WTC11 (cell line): ENCODE results near the gene PAAF1. TPM values are rescaled to one million over a fixed set of nuclear protein-coding genes. Genes with fewer than 3 reads are reported as not detected.
A peak's percentile ranks its signal among the peaks of the same experiment; 100 is the strongest.

Experiments
- ATAC-seq: fragments of 200-7000 bp; cut with Tn5 transposase; 2 replicates; pipeline ENCODE4 v1.10.0; 2021; ENCODE audit warnings: mild to moderate bottlenecking, moderate library complexity
- Bru-seq: library from RNA; stranded (reverse); fragments of 400-500 nt; gene quantifications from one replicate; lab custom pipeline; 2021; lab: Mats Ljungman, UMichigan
- CTCF ChIA-PET: fragments of 300-600 bp; sonication (Branson Sonifier 250); formaldehyde crosslinking; loops from one replicate; lab custom pipeline; 2021; ENCODE audit warnings: antibody characterized with exemption; lab: Charles Lee
- POLR2A ChIA-PET: fragments of 350-600 bp; sonication (Branson Sonifier 250); formaldehyde crosslinking; loops from one replicate; lab custom pipeline; 2021; ENCODE audit warnings: antibody characterized with exemption; lab: Charles Lee
- DNase-seq: peaks from one replicate; pipeline ENCODE4 v3.0.0; 2021; ENCODE audit warnings: low spot score
- H3K27ac Mint-ChIP-seq: 2 replicates; pipeline ENCODE4 v1.8.0; 2021; ENCODE audit warnings: mixed read lengths
- H3K27me3 Mint-ChIP-seq: 2 replicates; pipeline ENCODE4 v1.8.0; 2021; ENCODE audit warnings: low read depth, mild to moderate bottlenecking, moderate library complexity, mixed read lengths
- H3K36me3 Mint-ChIP-seq: 2 replicates; pipeline ENCODE4 v1.8.0; 2021; ENCODE audit warnings: mixed read lengths
- H3K4me1 Mint-ChIP-seq: 2 replicates; pipeline ENCODE4 v1.8.0; 2022; ENCODE audit warnings: mixed read lengths
- H3K4me3 Mint-ChIP-seq: 2 replicates; pipeline ENCODE4 v1.8.0; 2021; ENCODE audit warnings: mild to moderate bottlenecking, moderate library complexity, mixed read lengths
- H3K9me3 Mint-ChIP-seq: 2 replicates; pipeline ENCODE4 v1.8.0; 2021; ENCODE audit warnings: mixed read lengths
- AR ChIP-seq: fragments of 250-450 bp; sonication (Bioruptor Pico); IDR thresholded peaks from 2 replicates; pipeline ENCODE4 v1.9.0; 2021; ENCODE audit warnings: mild to moderate bottlenecking
- ATF1 ChIP-seq: sonication (generic); formaldehyde crosslinking; IDR thresholded peaks from 2 replicates; pipeline ENCODE4 v1.8.1; 2023; ENCODE audit warnings: mild to moderate bottlenecking, moderate library complexity, missing genetic modification reagents
- ETV6 ChIP-seq: sonication (generic); formaldehyde crosslinking; IDR thresholded peaks from 2 replicates; pipeline ENCODE4 v1.8.1; 2022; ENCODE audit warnings: mild to moderate bottlenecking, missing genetic modification reagents
- FOXJ3 ChIP-seq: sonication (generic); formaldehyde crosslinking; IDR thresholded peaks from 2 replicates; pipeline ENCODE4 v1.9.0; 2021; ENCODE audit warnings: missing genetic modification reagents, mild to moderate bottlenecking, borderline replicate concordance
- FOXK1 ChIP-seq: sonication (generic); formaldehyde crosslinking; IDR thresholded peaks from 2 replicates; pipeline ENCODE4 v1.8.0; 2022; ENCODE audit warnings: mild to moderate bottlenecking, moderate library complexity, missing genetic modification reagents
- GABPB1 ChIP-seq: sonication (generic); formaldehyde crosslinking; IDR thresholded peaks from 2 replicates; pipeline ENCODE4 v1.8.1; 2023; ENCODE audit warnings: mild to moderate bottlenecking, missing genetic modification reagents
- GTF2I ChIP-seq: fragments of 250-450 bp; sonication (Bioruptor Pico); conservative IDR thresholded peaks from 2 replicates; pipeline ENCODE4 v1.4.0; 2021; ENCODE audit warnings: mild to moderate bottlenecking
- SP1 ChIP-seq: sonication (generic); formaldehyde crosslinking; conservative IDR thresholded peaks from 2 replicates; pipeline ENCODE4 v1.8.1; 2022; ENCODE audit warnings: missing genetic modification reagents
- TEAD1 ChIP-seq: sonication (generic); formaldehyde crosslinking; IDR thresholded peaks from 2 replicates; pipeline ENCODE4 v1.8.0; 2022; ENCODE audit warnings: mild to moderate bottlenecking, missing genetic modification reagents
- ZBTB43 ChIP-seq: sonication (generic); formaldehyde crosslinking; IDR thresholded peaks from 2 replicates; pipeline ENCODE4 v1.8.1; 2023; ENCODE audit warnings: mild to moderate bottlenecking, missing genetic modification reagents
- ZNF396 ChIP-seq: fragments of 250-450 bp; sonication (Bioruptor Pico); IDR thresholded peaks from 2 replicates; pipeline ENCODE4 v1.8.0; 2021; ENCODE audit warnings: mild to moderate bottlenecking, moderate library complexity, borderline replicate concordance
- ZNF416 ChIP-seq: fragments of 250-450 bp; sonication (Bioruptor Pico); IDR thresholded peaks from 2 replicates; pipeline ENCODE4 v1.9.0; 2021; ENCODE audit warnings: mild to moderate bottlenecking, inconsistent platforms
- ZSCAN18 ChIP-seq: fragments of 250-450 bp; sonication (Bioruptor Pico); IDR thresholded peaks from 2 replicates; pipeline ENCODE4 v2.1.2; 2022; ENCODE audit warnings: mild to moderate bottlenecking, moderate library complexity
- long read RNA-seq, 3 experiments: library from RNA in 1 of 3; library from capped mRNA in 1 of 3; library from polyadenylated mRNA in 1 of 3; unstranded in 2 of 3; stranded (forward) in 1 of 3; transcript quantifications; one replicate each; pipeline ENCODE4 v2.0.0, GENCODE V29; 2021
- total RNA-seq: library from RNA; stranded (reverse); gene quantifications from 3 replicates; pipeline ENCODE4 v1.2.3, GENCODE V29; 2021
- TF ChIP-seq, protein P1 (sequence below): fragments of 250-450 bp; sonication (Bioruptor Pico); conservative IDR thresholded peaks from 2 replicates; pipeline ENCODE4 v1.9.0; 2021; ENCODE audit warnings: mild to moderate bottlenecking
- TF ChIP-seq, protein P2 (sequence below): sonication (generic); formaldehyde crosslinking; IDR thresholded peaks from 2 replicates; pipeline ENCODE4 v1.8.1; 2023; ENCODE audit warnings: mild to moderate bottlenecking, missing genetic modification reagents, borderline replicate concordance
- TF ChIP-seq, protein P3 (sequence below): sonication (generic); formaldehyde crosslinking; IDR thresholded peaks from 2 replicates; pipeline ENCODE4 v1.8.0; 2022; ENCODE audit warnings: mild to moderate bottlenecking, missing genetic modification reagents
- TF ChIP-seq, protein P4 (sequence below): sonication (generic); formaldehyde crosslinking; IDR thresholded peaks from 2 replicates; pipeline ENCODE4 v1.8.0; 2023; ENCODE audit warnings: missing genetic modification reagents

Gene PAAF1
- total RNA-seq (27.7 to 35.0 TPM (median 33.5 TPM) in 3 replicates), Bru-seq, nascent RNA (percentile 67 among the genes with signal in this experiment)
- long read RNA-seq, experiment 1, full-length matches to known transcripts, result 185 of 255 reads
- long read RNA-seq, experiment 1, partial matches to known transcripts, result 4 of 255 reads
- long read RNA-seq, experiment 1, other reads (novel, unspliced or antisense), result 66 of 255 reads
- long read RNA-seq, experiment 2, partial matches to known transcripts, result 12 of 48 reads
- long read RNA-seq, experiment 2, other reads (novel, unspliced or antisense), result 36 of 48 reads
- long read RNA-seq, experiment 3, full-length matches to known transcripts, result 91 of 113 reads
- long read RNA-seq, experiment 3, partial matches to known transcripts, result 1 of 113 reads
- long read RNA-seq, experiment 3, other reads (novel, unspliced or antisense), result 21 of 113 reads

GRCh38 chr11:73876424-73877310 is at the start of gene PAAF1, which contains the start of gene COA4:
Gene PAAF1 (plus strand): TSS chr11:73876999. CDS start chr11:73877022, 23 bp downstream.
Gene COA4 (minus strand): TSS chr11:73876846. CDS start chr11:73873378, 3,468 bp downstream.
- H3K27me3 Mint-ChIP-seq, result no peaks in the 10 kb centered on the region
- POLR2A ChIA-PET, result interaction anchor here (0.6 to 0.7 kb wide), 3 partner anchors 41 to 453 kb away, joined by 3 to 4 read pairs (median 3); no protein-coding TSS in a partner anchor
- H3K36me3 Mint-ChIP-seq, result peaks cover 30% of the 10 kb centered on the region
- peak; percentile 95 for DNase-seq
- peaks cover 18% of the 10 kb centered on the region for H3K4me1 Mint-ChIP-seq
- peak within 1 kb of the TSS; percentile 98 for H3K27ac Mint-ChIP-seq
- ATAC-seq, result peak; percentile 95
- no peaks in the 10 kb centered on the region for H3K9me3 Mint-ChIP-seq
- H3K4me3 Mint-ChIP-seq, result peak within 1 kb of the TSS; percentile 95
- CTCF ChIA-PET, result interaction anchor here (0.7 to 1.0 kb wide), 2 partner anchors 97 to 251 kb away, joined by 3 to 4 read pairs; no protein-coding TSS in a partner anchor
- TF ChIP-seq AR (CRISPR knock-in tag) (no peak), ZBTB43 (CRISPR knock-in tag) (no peak), ATF1 (CRISPR knock-in tag) (no peak), ZNF416 (CRISPR knock-in tag) (no peak), GABPB1 (CRISPR knock-in tag) (no peak), ZSCAN18 (CRISPR knock-in tag) (no peak), GTF2I (CRISPR knock-in tag) (no peak), TEAD1 (CRISPR knock-in tag) (peak; percentile 66; the same call in 1 of the 2 replicates), FOXK1 (CRISPR knock-in tag) (peak; percentile 78; the same call in 1 of the 2 replicates), FOXJ3 (CRISPR knock-in tag) (no peak), ETV6 (CRISPR knock-in tag) (peak; percentile 74; the same call in 1 of the 2 replicates), ZNF396 (CRISPR knock-in tag) (no peak), SP1 (CRISPR knock-in tag) (peak; percentile 66)
- TF ChIP-seq, protein P1, sequence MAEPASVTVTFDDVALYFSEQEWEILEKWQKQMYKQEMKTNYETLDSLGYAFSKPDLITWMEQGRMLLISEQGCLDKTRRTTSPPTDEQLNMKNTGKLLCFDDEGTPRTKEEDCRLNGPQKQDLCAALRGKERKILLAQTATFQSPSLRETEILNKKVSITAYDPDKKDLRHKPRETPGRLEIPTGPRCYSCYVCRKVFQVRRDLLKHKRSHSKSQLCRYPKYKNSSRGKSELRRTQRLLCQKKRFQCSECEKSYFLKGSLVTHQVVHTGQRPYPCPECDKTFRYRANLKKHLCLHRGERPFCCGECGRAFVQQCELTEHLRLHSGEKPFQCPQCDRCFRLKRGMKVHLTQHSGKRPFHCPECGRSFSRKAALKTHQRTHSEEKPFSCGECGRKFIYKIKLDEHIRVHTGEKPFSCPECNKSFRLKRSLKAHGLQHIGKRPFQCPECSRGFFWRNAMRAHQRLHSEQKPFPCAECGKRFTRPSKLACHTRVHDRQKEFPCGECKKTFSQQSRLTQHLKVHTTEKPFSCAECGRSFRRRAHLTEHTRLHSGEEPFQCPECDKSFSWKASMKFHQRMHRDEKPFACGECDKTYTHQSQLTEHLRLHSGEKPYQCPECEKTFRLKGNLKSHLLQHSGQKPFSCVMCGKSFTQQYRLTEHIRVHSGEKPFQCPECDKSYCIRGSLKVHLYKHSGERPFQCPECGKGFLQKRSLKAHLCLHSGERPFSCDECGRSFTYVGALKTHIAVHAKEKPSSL (CRISPR knock-in tag), result no peak
- TF ChIP-seq, protein P2, sequence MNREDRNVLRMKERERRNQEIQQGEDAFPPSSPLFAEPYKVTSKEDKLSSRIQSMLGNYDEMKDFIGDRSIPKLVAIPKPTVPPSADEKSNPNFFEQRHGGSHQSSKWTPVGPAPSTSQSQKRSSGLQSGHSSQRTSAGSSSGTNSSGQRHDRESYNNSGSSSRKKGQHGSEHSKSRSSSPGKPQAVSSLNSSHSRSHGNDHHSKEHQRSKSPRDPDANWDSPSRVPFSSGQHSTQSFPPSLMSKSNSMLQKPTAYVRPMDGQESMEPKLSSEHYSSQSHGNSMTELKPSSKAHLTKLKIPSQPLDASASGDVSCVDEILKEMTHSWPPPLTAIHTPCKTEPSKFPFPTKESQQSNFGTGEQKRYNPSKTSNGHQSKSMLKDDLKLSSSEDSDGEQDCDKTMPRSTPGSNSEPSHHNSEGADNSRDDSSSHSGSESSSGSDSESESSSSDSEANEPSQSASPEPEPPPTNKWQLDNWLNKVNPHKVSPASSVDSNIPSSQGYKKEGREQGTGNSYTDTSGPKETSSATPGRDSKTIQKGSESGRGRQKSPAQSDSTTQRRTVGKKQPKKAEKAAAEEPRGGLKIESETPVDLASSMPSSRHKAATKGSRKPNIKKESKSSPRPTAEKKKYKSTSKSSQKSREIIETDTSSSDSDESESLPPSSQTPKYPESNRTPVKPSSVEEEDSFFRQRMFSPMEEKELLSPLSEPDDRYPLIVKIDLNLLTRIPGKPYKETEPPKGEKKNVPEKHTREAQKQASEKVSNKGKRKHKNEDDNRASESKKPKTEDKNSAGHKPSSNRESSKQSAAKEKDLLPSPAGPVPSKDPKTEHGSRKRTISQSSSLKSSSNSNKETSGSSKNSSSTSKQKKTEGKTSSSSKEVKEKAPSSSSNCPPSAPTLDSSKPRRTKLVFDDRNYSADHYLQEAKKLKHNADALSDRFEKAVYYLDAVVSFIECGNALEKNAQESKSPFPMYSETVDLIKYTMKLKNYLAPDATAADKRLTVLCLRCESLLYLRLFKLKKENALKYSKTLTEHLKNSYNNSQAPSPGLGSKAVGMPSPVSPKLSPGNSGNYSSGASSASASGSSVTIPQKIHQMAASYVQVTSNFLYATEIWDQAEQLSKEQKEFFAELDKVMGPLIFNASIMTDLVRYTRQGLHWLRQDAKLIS (CRISPR knock-in tag), result no peak
- TF ChIP-seq, protein P3, sequence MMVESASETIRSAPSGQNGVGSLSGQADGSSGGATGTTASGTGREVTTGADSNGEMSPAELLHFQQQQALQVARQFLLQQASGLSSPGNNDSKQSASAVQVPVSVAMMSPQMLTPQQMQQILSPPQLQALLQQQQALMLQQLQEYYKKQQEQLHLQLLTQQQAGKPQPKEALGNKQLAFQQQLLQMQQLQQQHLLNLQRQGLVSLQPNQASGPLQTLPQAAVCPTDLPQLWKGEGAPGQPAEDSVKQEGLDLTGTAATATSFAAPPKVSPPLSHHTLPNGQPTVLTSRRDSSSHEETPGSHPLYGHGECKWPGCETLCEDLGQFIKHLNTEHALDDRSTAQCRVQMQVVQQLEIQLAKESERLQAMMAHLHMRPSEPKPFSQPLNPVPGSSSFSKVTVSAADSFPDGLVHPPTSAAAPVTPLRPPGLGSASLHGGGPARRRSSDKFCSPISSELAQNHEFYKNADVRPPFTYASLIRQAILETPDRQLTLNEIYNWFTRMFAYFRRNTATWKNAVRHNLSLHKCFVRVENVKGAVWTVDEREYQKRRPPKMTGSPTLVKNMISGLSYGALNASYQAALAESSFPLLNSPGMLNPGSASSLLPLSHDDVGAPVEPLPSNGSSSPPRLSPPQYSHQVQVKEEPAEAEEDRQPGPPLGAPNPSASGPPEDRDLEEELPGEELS (CRISPR knock-in tag), result no peak; the same call in 1 of the 2 replicates
- TF ChIP-seq, protein P4, sequence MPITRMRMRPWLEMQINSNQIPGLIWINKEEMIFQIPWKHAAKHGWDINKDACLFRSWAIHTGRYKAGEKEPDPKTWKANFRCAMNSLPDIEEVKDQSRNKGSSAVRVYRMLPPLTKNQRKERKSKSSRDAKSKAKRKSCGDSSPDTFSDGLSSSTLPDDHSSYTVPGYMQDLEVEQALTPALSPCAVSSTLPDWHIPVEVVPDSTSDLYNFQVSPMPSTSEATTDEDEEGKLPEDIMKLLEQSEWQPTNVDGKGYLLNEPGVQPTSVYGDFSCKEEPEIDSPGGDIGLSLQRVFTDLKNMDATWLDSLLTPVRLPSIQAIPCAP (CRISPR knock-in tag), result no peak
